Right lobe of liver (tissue), 4 donors: ENCODE measurements around the gene COL4A1.

Source experiments
- CTCF ChIP-seq, 4 donors: fragments of 200-600 bp in 3 of 4; fragments of 450-650 bp in 1 of 4; IDR thresholded peaks; one replicate each; pipeline versions ENCODE4 v1.5.1 to v1.8.0; 2016 to 2022; ENCODE audit warnings: antibody characterized with exemption in 4 of 4, mild to moderate bottlenecking in 2 of 4
- POLR2A ChIP-seq: fragments of 450-650 bp; IDR thresholded peaks from one replicate; pipeline ENCODE4 v1.6.1; 2017; ENCODE audit warnings: antibody characterized with exemption, mild to moderate bottlenecking
- donor health status: DM: no; HTN: no; CAD: no.
- donor health status: DM: no; HTN: no; CAD: no.
- donor health status: DM: no; HTN: yes; CAD: no.

GRCh38 chr13:110156301-110157049 lies 150.5 kb downstream of the COL4A1 start:
- TF ChIP-seq CTCF (IDR thresholded peaks at IDR 0.05) (no peak), POLR2A (no peak)
